Measurements from ENCODE around the gene PYY. TPM values are rescaled to one million over a fixed set of nuclear protein-coding genes. Genes with fewer than 3 reads are reported as not detected.
"Not testable (repeated sequence)": the region's sequence is repeated elsewhere in the genome, so short reads cannot be mapped to it uniquely, and the experiment has no call there.

The PYY gene
- total and polyA plus RNA-seq, 7 donors: 3.2 to 185 (median 47.8) TPM; not detected in 3

DNA sequence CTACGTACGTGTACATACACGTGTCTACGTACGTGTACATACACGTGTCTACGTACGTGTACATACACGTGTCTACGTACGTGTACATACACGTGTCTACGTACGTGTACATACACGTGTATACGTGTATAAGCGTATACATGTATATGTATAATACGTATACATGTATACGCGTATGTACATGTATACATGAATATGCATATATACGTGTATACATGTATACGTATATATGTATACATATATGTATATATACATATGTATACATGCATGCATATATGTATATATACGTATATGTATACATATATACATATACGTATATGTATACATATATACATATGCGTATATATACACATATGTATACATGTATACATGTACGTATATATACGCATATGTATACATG lies 22.2 kb upstream of the PYY start:
- Histone ChIP-seq H3K4me1 (no peaks in the 10 kb centered on the region), H3K27ac (no peak overlapping the region), H3K27me3 (peaks cover 0 to 34% (median 3%) of the 10 kb centered on the region in 3 donors), H3K9me3 (no peaks in the 10 kb centered on the region), H3K4me3 (no peak overlapping the region), H3K36me3 (no peaks in the 10 kb centered on the region)
- no peak for DNase-seq
- WGBS, 2 donors: 71 to 92% methylated on average over 15 to 22 of the region's 27 CpGs
- intact Hi-C loops (cut with DNase I): no loop called here
- TF ChIP-seq, protein P1, sequence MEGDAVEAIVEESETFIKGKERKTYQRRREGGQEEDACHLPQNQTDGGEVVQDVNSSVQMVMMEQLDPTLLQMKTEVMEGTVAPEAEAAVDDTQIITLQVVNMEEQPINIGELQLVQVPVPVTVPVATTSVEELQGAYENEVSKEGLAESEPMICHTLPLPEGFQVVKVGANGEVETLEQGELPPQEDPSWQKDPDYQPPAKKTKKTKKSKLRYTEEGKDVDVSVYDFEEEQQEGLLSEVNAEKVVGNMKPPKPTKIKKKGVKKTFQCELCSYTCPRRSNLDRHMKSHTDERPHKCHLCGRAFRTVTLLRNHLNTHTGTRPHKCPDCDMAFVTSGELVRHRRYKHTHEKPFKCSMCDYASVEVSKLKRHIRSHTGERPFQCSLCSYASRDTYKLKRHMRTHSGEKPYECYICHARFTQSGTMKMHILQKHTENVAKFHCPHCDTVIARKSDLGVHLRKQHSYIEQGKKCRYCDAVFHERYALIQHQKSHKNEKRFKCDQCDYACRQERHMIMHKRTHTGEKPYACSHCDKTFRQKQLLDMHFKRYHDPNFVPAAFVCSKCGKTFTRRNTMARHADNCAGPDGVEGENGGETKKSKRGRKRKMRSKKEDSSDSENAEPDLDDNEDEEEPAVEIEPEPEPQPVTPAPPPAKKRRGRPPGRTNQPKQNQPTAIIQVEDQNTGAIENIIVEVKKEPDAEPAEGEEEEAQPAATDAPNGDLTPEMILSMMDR (IDR thresholded peaks at IDR 0.05): no peak
- TF ChIP-seq POLR2AphosphoS5 (IDR thresholded peaks at IDR 0.05) (no peak), POLR2A (IDR thresholded peaks at IDR 0.05) (no peak), EP300 (IDR thresholded peaks at IDR 0.05) (no peak)

DNA sequence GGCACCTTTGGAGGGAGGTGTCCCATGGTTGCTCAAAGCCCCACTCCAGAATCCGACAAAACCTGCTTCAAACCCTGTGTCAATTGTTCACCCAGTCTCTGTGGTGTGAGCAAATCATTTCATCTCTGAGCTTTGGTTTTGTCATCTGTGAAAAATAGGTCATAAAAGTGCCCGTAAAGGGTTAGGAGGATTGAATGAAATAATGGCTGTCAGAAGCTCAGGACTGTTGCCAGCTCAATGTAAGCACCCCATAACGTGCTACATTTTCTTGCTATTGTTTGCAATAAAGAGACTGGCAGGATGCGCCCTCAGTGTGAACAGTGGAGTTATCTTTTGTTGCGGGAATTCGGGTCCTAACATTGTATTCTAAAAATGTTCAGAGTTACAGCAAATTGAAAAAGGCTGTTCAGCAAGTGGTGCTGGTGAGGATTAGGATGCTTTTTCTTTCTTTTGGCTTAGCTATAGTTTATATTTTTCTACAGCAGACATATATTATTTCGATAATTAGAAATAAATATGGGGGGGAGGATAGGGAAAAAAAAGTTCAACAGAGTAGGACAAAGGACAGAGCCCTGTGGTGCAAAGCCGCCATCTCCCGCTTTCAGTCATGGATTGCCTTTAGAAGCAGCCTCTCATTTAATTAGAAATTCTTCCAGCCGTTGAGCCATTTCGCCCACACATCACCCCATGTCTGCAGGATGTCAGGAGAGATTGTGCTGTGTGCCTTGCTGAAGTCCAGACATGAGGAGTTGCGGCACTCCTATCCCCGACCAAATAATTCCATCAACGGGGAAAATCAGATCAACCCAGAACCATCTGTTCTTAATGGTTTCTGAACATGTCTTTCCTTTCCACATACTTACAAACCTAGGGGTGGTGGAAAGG lies 20.9 kb upstream of the PYY start:
- Histone ChIP-seq H3K27ac (no peak overlapping the region), H3K36me3 (no peaks in the 10 kb centered on the region), H3K4me1 (no peaks in the 10 kb centered on the region), H3K27me3 (peaks cover 0 to 33% (median 3%) of the 10 kb centered on the region in 3 donors), H3K9me3 (no peaks in the 10 kb centered on the region), H3K4me3 (no peak overlapping the region)
- DNase-seq: no peak
- no peak for TF ChIP-seq POLR2A (IDR thresholded peaks at IDR 0.05)
- TF ChIP-seq, protein P1 (IDR thresholded peaks at IDR 0.05): no peak
- TF ChIP-seq POLR2AphosphoS5 (IDR thresholded peaks at IDR 0.05): no peak
- no peak for TF ChIP-seq EP300 (IDR thresholded peaks at IDR 0.05)
- WGBS, 2 donors: 62 to 73% methylated on average over 14 of the region's 14 CpGs
- intact Hi-C loops (cut with DNase I): no loop called here

DNA sequence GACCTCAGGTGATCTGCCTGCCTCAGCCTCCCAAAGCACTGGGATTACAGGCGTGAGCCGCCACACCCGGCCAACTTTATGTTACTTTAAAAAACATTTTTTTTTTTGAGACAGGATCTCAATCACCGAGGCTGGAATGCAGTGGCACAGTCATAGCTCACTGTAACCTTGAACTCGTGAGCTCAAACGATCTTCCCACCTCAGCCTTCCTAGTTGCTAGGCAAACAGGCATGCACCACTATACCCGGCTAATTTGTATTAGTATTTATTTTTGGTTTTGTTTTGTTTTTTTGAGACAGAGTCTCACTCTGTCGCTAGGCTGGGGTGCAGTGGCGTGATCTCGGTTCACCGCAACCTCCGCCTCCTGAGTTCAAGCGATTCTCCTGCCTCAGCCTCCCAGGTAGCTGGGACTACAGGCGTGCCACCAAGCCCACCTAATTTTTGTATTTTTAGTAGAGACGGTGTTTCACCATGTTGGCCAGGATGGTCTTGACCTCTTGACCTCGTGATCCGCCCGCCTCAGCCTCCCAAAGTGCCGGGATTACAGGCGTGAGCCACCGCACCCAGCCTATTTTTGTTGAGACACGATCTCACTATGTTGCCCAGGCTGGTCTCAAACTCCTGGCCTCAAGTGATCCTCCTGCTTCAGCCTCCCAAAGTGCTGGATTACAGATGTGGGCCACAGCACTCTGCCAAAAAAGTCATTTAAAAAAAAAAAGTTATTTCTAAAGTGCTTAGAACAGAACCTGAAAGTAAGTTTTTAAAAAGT lies 18.9 kb upstream of the PYY start:
- H3K36me3 ChIP-seq; intact Hi-C loops (cut with DNase I); H3K27ac ChIP-seq; H3K4me3 ChIP-seq; DNase-seq; H3K9me3 ChIP-seq; H3K4me1 ChIP-seq: not testable (repeated sequence)
- 72 to 85% methylated on average over 22 of the region's 22 CpGs for WGBS, 2 donors
- H3K27me3 ChIP-seq: peaks cover 0 to 29% (median 3%) of the 10 kb centered on the region in 3 donors

DNA sequence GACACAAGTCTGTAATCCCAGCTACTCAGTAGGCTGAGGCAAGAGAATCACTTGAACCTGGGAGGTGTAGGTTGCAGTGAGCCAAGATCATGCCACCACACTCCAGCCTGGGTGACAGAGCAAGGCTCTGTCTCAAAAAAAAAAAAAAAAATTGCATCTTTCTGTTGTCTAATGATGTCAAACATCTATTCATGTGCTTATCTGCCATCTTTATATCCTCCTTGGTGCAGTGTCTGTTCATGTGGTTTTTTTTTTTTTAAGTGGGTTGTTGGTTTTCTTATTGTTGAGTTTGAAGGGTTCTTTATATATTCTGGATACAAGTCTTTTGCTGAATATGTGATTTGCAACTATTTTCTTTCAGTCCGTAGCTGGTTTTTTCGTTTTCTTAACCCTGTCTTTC lies 17.7 kb upstream of the PYY start:
- peaks cover 0 to 23% (median 3%) of the 10 kb centered on the region in 3 donors for H3K27me3 ChIP-seq
- H3K4me1 ChIP-seq; H3K36me3 ChIP-seq; intact Hi-C loops (cut with DNase I); DNase-seq; H3K9me3 ChIP-seq; H3K4me3 ChIP-seq; H3K27ac ChIP-seq: not testable (repeated sequence)
- 33 to 49% methylated on average over 2 of the region's 2 CpGs for WGBS, 2 donors

DNA sequence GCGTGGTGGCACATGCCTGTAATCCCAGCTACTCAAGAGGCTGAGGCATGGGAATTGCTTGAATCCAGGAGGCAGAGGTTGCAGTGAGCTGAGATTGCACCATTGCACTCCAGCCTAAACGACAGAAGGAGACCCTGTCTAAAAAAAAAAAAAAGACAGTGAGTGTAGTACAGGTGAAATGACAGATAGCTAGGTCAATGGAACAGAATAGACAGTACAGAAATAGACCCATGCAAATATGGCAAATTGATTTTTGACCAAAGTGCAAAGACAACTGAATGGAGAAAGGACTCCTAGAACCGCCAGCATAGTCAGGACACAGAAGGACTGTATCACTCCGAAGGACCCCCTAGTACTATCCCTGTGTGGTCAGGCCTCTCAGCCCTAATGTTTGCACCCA lies 16.6 kb upstream of the PYY start:
- intact Hi-C loops (cut with DNase I): no loop called here

More for the DNA sequence above, 16.6 kb upstream of the PYY start:
- TF ChIP-seq EP300 (IDR thresholded peaks at IDR 0.05) (no peak), POLR2AphosphoS5 (IDR thresholded peaks at IDR 0.05) (no peak), POLR2A (IDR thresholded peaks at IDR 0.05) (no peak)
- TF ChIP-seq, protein P1 (IDR thresholded peaks at IDR 0.05): no peak
- Histone ChIP-seq H3K4me3 (no peak overlapping the region), H3K36me3 (no peaks in the 10 kb centered on the region), H3K9me3 (no peaks in the 10 kb centered on the region), H3K27ac (no peak overlapping the region), H3K27me3 (peaks cover 0 to 22% (median 3%) of the 10 kb centered on the region in 3 donors), H3K4me1 (no peaks in the 10 kb centered on the region)
- 73 to 86% methylated on average over 4 of the region's 4 CpGs for WGBS, 2 donors
- DNase-seq: no peak
